Body of pancreas (tissue), 4 donors: ENCODE measurements around the gene RUSF1.
"Not testable (repeated sequence)": the region's sequence is repeated elsewhere in the genome, so short reads cannot be mapped to it uniquely, and the experiment has no call there.

ENCODE experiments used
- POLR2A ChIP-seq, 3 donors: fragments of 450-650 bp; IDR thresholded peaks; one replicate each; pipeline ENCODE4 v1.6.1; 2016; ENCODE audit warnings: antibody characterized with exemption in 3 of 3, mild to moderate bottlenecking in 2 of 3
- TF ChIP-seq, protein P1 (sequence below), 7 experiments: fragments of 450-650 bp in 4 of 7; fragments of 200-600 bp in 3 of 7; sonication (generic) in 3 of 7; IDR thresholded peaks; one replicate each; pipeline ENCODE4 v1.5.1; 2016 to 2019; ENCODE audit warnings: antibody characterized with exemption in 7 of 7

DNA sequence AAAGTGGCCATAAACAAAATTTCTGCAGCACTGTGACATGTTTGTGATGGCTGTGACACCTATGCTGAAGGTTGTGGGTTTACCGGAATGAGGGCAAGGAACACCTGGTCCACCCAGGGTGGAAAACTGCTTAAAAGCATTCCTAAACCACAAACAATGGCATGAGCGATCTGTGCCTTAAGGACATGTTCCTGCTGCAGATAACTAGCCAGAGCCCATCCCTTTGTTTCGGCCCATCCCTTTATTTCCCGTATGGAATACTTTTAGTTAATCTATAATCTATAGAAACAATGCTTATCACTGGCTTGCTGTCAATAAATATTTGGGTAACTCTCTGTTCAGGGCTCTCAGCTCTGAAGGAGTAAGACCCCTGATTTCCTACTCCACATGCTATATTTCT is 31.6 kb upstream of the RUSF1 start:
- TF ChIP-seq, protein P1, sequence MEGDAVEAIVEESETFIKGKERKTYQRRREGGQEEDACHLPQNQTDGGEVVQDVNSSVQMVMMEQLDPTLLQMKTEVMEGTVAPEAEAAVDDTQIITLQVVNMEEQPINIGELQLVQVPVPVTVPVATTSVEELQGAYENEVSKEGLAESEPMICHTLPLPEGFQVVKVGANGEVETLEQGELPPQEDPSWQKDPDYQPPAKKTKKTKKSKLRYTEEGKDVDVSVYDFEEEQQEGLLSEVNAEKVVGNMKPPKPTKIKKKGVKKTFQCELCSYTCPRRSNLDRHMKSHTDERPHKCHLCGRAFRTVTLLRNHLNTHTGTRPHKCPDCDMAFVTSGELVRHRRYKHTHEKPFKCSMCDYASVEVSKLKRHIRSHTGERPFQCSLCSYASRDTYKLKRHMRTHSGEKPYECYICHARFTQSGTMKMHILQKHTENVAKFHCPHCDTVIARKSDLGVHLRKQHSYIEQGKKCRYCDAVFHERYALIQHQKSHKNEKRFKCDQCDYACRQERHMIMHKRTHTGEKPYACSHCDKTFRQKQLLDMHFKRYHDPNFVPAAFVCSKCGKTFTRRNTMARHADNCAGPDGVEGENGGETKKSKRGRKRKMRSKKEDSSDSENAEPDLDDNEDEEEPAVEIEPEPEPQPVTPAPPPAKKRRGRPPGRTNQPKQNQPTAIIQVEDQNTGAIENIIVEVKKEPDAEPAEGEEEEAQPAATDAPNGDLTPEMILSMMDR (IDR thresholded peaks at IDR 0.05) = not testable (repeated sequence)
- not testable (repeated sequence) for TF ChIP-seq POLR2A (IDR thresholded peaks at IDR 0.05)
